Activated gamma-delta T cell (primary cell): ENCODE data around the gene BTBD6.

Experiments used
- DNase-seq: peaks from one replicate; lab custom pipeline; 2025; lab: John Stamatoyannopoulos, UW

BTBD6 gene

GRCh38 chr14:105229099-105229655 is 19.2 kb upstream of the BTBD6 start:
- DNase-seq, result no peak

GRCh38 chr14:105240811-105241576 is 7.3 kb upstream of the BTBD6 start:
- no peak for DNase-seq

GRCh38 chr14:105241641-105242040 is 6.7 kb upstream of the BTBD6 start:
- DNase-seq, result no peak

GRCh38 chr14:105244334-105244733 is 4.0 kb upstream of the BTBD6 start:
- DNase-seq, result no peak

- no peak for DNase-seq
These were observed 1.3 kb upstream of the BTBD6 start for GRCh38 chr14:105247026-105247425.

GRCh38 chr14:105247715-105248367 is 492 bp upstream of the BTBD6 start:
- DNase-seq, result no peak

- no peak for DNase-seq
These were observed 1.1 kb downstream of the BTBD6 start for GRCh38 chr14:105249182-105250007.

- no peak for DNase-seq
These were observed 1.7 kb downstream of the BTBD6 start for GRCh38 chr14:105250008-105250366.

- no peak for DNase-seq
These were observed 2.7 kb downstream of the BTBD6 start for GRCh38 chr14:105250986-105251385.

GRCh38 chr14:105251920-105252319 is 3.6 kb downstream of the BTBD6 start:
- DNase-seq, result no peak

- DNase-seq, result no peak
These were observed 4.4 kb downstream of the BTBD6 start for GRCh38 chr14:105252552-105253328.

- no peak for DNase-seq
These were observed 5.0 kb downstream of the BTBD6 start for GRCh38 chr14:105253329-105253682.

GRCh38 chr14:105255021-105255507 is 6.7 kb downstream of the BTBD6 start:
- no peak for DNase-seq

- DNase-seq, result no peak
These were observed 8.1 kb downstream of the BTBD6 start for GRCh38 chr14:105256292-105256960.

GRCh38 chr14:105257464-105257863 is 9.1 kb downstream of the BTBD6 start:
- DNase-seq, result no peak

- no peak for DNase-seq
These were observed 10.5 kb downstream of the BTBD6 start for GRCh38 chr14:105258846-105259245.

GRCh38 chr14:105260959-105261358 is 12.6 kb downstream of the BTBD6 start:
- no peak for DNase-seq

GRCh38 chr14:105261781-105262180 is 13.4 kb downstream of the BTBD6 start:
- DNase-seq, result no peak

- no peak for DNase-seq
These were observed 19.7 kb downstream of the BTBD6 start for GRCh38 chr14:105267820-105268548.

- DNase-seq, result no peak
These were observed 20.5 kb downstream of the BTBD6 start for GRCh38 chr14:105268736-105269354.
